NK-92 (cell line): ENCODE results near the gene CHCHD3.
"Not testable (repeated sequence)": the region's sequence is repeated elsewhere in the genome, so short reads cannot be mapped to it uniquely, and the experiment has no call there.

Experiments
- DNase-seq: peaks from one replicate; lab custom pipeline; 2025; ENCODE audit not compliant: unreplicated experiment; lab: John Stamatoyannopoulos, UW

Gene CHCHD3

DNA sequence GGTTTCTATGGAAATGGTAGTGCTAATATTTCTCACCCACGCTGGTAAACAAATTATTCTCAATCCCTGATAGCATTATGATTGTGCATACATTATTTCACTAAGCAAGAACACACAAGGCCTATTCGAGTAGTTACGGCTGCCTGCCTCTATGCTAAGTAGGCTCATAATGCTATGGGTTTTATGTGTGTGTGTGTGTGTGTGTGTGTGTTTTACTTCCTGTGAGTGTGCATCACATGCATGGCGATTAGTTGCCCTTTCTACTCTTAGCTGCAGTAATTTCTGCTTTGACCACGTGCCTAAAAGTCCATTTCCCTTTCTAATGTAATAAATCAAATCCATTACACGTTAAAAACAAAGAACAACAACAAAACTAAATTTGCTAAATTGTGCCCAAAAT lies 117.0 kb downstream of the CHCHD3 start:
- no peak for DNase-seq

DNA sequence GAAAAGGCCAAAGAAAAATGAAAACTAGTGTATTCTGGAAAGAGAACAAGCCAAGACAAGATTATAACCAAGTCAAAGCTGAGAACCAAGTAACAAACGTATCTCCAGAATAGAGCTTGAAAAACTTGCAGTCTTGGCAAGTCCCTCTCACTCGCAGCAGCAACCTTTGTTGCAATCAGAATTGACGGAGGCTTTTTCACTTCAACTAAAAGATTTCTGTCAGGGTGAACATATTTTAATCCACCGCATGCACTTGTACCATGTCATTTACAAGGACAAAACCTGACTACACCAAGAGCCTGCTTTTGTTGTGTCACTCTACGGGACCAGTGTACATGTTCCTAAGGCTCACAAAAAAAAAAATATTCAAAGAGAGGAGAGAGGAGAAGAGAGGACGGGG lies 122.0 kb downstream of the CHCHD3 start:
- no peak for DNase-seq

DNA sequence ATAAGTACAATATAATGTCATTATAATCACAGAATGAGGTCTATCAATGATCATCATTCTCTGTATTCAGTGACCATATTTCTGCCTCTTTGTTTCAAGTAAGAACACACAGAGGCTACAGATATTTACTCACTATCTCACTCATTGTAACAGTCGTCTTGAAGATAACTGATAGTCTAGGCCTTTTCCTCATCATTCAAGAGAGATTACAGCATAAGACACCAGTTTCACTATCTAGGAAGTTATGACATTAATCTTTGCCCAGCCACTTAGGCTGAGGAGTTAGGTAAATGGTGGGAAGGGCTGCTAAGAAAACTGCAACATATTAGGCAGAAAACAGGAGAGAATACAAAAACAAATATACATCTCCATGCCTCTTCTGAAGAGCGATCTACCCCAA lies 125.3 kb downstream of the CHCHD3 start:
- DNase-seq: no peak

DNA sequence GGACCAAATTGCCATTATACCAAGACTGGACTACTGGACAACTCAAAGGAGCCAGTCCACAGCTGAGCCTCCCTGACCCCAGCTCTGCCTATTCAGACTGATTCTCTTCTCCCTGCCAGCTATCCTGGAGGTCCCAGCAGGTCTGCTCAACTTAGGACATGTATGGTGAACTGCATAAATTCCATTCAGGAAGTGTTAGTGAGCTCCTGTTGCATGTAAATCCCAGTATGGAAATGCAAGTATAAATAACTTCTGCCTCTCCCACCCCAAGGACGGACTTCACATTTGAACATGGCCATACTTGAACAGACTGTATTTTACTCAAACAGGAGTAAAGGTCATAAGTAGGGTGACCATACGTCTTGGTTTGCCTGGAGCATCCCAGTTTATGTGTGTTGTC lies 128.4 kb downstream of the CHCHD3 start:
- DNase-seq: no peak

DNA sequence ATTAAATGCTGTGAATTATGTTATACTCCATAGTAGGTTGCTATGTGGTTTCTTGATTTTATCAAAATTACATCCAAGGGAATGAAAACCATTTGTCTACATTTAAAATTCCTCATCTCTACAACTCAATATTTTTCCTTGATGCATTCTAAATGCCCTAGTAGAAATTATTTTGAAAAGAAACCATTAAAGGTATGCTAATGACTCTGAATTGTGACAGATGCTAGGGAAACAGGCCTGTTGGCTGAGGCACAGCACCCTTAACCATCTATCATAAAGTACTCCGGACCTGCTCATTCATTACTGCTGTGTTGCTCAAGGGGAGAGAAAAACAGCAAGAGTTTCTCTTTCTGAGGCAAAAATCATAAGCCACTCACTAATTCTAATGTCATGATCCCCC lies 131.2 kb downstream of the CHCHD3 start:
- no peak for DNase-seq

DNA sequence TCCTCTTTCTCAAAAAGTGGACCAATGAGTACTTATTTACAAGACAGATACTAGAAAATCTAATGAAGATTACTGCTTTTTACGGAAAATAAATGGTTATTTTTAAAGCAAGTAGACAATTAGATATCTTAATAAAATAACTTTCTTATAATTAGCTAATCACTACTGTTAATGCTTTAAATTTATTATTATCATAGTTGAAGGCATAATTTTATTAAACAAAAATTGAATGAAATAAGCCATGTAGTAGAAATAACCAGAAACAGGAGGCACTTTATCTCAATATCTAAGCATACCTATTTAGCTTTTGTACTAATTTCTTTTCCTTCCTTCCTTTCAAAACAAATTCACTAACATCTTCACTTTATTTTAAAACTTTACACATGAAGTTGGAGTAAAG lies 134.9 kb downstream of the CHCHD3 start:
- DNase-seq: no peak

DNA sequence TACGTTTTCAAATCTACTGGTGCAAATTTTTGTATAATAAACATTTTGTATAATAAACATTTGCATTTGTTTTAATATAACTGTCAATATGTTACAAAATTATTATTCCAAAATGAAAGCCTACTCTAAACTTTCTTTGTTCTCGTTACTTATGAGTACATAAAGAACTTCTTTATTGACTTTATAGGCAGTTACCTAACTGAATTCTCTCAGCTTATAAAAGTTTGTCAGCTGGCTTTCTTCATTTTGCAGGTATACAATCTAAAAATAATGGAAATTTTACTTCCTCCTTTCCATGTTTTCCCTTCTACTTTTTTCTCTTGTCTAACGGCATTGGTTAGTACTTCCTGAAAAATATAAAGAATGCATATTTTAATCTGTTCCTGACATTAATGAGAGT lies 137.1 kb downstream of the CHCHD3 start:
- DNase-seq: no peak

DNA sequence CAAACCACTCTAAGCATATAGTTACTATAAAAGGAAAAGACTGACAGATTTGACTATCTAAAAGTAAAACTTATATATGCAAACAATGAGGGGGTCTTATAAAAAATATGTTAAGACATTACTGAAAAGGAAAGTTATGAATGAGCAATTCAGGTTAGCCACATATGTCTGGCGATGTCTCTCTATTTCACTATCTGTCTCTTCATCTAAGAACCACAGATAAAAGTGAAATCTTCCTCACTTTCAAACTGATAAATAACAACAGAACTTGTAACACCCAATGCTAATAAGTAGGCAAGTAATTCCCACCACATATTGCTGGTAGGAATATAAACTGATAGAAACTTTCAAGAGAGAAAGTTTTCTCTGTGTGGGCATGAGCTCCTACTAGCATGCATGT lies 138.2 kb downstream of the CHCHD3 start:
- DNase-seq: no peak

DNA sequence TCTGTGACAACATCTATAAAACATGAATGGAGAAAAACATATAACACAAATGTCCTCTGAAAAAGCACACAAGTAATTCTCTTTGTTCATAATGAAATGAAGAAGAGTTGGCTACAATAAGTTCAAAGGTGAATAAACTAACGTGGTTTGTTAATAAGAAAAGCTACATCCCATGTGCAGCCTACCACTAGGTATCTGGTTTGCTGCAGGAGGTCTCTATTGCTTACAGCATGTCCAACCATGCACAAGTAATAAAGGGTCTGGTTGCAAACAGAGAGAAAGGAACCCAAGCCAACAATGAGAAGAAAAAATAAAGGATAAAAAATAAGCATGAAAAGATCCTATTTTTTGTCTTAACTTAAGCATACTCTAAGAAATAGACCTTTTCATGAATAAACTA lies 139.2 kb downstream of the CHCHD3 start:
- no peak for DNase-seq

DNA sequence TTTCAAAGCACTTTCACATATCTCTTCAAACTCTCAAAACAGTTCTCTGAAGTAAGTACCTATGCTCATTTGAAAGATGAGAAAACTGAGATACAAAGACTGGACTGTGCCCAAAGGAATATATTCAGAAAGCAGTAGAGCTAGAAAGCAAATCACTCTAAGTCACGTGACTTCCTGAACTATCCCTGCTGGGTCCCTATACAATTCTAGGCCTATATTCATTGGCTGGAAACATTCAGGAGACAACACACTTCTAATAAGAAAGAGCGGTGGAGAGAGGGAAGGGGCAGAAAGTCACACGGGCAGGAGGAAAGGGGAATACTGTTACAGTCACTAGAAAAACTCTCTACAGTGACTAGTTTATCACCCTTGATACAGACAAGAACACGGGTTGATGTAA lies 140.0 kb downstream of the CHCHD3 start:
- no peak for DNase-seq

DNA sequence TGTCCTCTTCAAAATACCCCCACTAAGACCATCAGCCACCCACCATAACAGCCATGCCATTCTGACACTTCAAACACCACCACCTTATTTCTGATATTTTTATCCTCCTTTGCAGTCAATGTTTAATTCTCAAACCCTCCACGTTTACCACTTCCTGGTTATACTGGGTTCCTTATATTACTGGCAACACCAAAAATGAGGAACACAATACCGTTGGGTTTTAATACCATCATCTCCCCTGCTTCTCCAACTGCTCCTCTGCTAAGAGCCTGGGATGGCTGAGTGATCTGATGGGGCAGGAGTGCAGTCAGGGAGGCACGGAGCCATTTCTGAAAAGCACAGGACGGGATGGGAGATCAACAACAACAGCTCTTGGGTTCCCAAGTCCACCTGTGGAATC lies 140.5 kb downstream of the CHCHD3 start:
- no peak for DNase-seq

DNA sequence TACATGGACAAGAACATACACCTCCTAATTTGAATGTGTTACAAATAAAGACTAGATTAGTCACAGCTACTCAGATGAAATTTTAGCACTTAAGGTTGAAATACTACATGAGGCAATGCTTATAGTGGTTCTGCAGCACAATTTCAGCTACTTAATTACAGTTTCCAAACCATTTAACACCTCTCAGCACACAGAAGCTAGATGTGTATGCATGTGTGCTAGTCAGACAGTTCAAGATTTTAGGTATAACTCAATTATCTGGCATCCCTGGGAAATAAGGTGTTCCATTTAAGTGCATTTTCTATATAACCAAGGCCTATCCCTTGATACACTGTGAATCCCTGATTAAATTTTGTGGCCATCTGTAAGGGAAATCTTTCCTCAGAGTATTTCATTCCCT lies 141.8 kb downstream of the CHCHD3 start:
- no peak for DNase-seq

DNA sequence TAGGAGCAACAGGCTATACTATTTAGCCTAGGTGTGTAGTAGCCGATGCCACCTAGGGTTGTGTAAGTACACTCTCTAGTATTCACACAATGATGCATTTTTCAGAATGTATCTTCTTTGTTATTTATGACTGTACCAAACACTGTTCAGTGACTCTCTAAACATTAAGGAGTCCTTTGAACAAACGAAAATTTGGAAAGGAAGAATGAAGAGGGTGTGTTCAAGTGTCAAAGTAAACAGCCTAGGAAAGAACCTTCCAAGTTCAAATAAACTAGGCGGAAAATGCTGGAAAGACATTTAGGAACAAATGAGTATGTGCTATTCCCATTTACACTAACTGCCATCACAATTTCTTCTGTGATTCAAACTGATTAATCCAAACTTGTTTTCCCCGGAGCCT lies 142.4 kb downstream of the CHCHD3 start:
- DNase-seq: no peak

DNA sequence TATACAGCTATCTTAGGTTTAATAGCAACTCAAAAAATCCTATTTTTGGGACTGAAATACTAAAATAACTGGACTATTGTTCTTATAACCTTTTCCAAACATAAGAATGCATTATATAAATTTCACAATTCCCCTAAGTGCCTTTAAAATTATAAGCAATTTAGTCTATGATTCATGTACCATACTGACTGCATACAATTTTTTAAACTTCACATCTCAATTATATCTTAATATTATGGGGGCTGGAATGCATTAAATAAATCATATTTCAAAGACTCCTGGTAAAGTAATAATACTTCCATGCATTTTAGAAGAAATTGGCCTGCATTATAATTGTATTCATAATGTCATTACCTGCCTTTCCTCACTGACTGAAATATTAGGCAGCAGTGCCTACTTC lies 144.6 kb downstream of the CHCHD3 start:
- no peak for DNase-seq

DNA sequence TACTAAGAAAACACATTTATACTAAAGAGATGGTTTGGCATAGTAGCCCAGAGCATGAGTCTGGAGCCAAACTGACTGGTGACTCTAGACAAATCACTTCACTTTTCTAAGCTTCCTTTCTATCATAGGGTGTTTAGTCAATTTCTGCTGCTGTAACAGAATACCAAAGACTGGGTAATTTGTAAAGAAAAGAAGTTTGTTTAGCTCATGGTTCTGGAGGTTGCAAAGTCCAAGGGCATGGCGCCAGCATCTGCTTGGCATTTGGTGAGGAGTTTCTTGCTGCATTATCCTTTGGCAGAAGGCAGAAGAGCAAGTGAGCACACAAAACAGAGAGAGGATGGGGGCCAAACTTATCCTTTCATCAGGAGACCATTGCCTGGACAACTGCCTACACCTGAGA lies 146.3 kb downstream of the CHCHD3 start:
- no peak for DNase-seq

DNA sequence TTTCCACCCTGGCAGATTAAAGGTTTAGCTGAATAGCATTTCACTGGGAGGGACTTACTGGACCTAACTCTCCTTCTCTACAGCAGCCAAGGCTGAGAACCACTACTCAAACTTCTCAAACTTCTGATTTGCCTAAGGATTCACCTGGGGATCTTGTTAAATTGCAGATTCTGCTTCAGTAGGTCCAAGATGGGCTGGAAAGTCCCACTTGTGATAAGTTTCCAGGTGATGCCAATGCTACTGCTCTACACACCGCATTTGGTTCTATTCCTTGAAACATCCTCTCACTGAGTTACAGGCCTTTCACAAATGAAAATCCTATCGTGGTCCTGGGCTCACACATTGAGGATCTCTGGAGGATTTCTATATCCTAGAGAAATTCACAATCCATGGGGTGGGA lies 147.9 kb downstream of the CHCHD3 start:
- no peak for DNase-seq

DNA sequence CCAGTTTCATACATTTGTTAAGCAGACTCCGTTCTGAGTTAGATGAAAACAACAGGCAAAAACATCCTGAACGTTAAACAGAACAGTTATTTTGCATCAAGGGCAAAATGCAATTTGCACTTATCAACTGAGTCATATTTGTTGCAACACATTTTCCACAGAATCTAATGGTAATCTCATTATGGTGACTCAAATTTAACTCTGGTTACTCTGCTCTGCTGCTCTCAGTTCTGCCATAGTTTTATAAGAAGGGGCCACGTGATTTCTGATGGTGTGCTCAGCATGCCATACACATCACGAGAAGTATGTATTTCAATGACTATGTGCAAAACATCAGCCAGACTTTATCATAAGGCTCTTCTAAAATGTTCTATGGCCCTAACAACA lies 148.8 kb downstream of the CHCHD3 start:
- no peak for DNase-seq

DNA sequence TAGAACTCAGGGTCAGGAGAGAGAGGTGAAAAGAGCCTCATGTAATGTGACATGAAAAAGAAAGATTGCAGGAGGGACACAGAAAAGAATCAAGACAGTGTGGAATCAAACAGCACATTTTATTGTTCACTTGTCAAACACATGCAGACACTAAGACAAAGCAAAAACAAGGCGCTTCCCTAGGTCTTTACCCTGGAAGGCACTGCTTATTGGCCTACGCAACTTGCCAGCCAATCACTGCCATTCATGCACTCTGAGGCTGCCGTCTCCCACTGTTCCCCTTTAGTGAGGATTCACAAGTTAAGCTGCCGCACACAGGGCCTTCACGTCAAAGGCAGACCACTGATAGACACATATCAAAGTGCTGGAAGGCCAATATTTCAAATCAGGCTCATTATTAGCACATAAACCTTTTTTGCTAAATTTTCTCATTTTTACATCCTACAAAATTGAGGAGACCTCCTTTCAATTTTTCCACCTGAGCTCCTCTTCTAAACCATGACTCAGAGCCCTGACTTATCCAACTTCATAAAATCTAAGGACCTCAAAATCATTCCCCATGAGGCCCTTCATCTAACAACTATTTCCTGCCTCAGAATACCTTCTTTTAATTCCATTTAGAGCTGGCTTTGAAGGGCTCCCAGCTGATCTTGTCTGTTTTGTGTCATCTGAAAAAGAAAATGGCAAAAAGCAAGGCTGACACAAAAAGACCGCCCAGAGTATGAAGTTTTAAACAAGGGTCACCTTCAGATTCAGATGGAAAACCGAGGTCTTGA lies 149.4 kb downstream of the CHCHD3 start:
- no peak for DNase-seq

DNA sequence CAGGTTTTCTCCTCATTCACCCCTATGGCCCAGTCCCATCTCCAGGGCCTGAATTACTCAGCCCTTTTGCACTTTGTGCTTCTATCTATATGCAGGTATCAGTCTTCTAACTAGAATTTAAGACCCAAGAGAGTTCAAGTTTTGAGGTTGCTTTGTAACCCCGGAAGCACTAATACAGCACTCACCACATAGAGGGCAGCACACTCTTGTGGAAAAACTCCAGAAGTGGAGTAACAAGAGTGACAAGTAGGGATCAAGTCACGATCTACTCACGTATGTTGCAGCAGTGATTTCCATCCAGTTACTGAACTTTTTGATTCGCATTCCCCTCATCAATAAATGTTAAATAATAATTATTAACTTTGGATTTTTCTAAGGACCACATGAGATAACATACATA lies 151.0 kb downstream of the CHCHD3 start:
- DNase-seq: no peak

DNA sequence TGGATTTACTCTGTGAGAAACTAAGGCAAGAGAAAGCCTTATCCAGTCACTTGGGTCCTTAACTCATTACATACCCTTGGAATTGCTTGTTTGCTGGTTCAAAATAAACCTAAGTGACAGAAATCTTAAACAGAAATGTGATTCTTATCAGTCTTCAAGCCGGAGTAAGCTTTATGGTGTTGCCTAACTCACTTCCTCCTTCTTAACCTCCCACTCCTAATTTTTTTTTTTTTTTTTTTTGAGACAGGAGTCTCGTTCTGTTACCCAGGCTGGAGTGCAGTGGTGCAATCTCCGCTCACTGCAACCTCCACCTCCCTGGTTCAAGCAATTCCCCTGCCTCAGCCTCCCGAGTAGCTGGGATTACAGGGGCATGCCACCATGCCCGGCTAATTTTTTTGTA lies 151.9 kb downstream of the CHCHD3 start:
- DNase-seq: not testable (repeated sequence)

DNA sequence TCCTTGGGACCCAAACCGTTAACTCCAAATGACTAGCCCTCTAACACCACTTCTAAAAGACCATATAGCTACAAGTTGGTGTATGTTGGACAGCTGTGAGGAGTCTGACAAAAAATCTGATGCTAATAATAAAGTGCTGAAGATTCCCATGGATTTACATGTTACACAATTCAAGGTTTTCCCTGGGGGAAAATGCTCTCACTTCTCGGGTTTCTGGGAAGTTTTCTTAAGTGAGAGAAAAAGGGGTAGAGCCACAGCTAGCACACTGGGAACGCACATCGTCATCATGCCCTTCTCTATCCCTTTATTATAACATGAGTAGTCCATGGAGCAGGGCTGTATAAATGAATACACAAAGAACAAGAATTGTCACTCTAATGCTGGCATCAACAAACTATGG lies 162.1 kb downstream of the CHCHD3 start:
- no peak for DNase-seq

DNA sequence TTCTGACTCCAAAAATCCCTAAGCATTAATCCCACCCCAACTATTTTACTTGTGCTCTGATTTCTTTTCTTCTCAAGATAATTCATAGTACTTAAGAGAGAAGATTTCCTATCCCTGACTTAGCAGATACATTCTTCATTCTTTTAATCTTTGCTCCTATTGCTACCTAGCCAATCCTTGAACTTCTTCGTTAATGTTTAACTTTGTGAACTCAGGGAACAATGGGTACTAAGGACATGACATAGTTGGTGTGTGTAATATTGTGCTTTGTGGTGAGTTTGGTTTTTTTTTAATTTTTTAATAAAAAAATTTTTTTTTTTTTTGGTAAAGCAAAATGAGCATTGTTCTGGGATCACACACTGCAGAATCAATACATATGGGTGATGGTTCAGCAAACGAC lies 166.2 kb downstream of the CHCHD3 start:
- DNase-seq: no peak

DNA sequence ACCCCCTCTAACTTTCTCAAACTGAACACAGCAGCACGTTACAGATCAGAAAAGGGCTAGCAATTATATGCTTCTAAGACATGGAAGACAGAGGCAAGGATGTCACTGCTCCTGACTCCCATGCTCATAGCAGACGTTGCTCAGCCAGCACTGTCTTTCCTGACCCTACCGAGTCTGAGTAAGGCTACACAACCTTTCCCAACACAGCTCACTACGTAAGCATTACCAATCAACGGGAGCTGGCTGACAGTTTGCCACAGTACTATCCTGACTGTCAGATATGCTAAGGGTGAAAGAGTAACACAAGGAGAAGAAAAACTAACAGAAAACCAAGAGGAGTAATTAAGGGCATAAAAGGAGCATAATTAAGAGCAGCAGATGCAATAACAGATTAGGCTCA lies 171.2 kb downstream of the CHCHD3 start:
- no peak for DNase-seq
